Lung (tissue), 12 donors: ENCODE measurements around the gene CLIP2. TPM values are rescaled to one million over a fixed set of nuclear protein-coding genes. Genes with fewer than 3 reads are reported as not detected.

Source experiments
- ATAC-seq: fragments of 200-7000 bp; cut with Tn5 transposase; one replicate; pipeline ENCODE4 v1.9.1; 2020; ENCODE audit warnings: moderate number of reproducible peaks; ENCODE audit not compliant: insufficient read depth, low FRiP score
- DNase-seq, 3 donors: peaks; one replicate each; pipeline ENCODE4 v3.0.0-alpha.2; 2013 to 2017
- H3K27ac ChIP-seq, 2 donors: one replicate each; pipeline ENCODE4 v1.5.1; 2013; ENCODE audit warnings: mild to moderate bottlenecking in 2 of 2, moderate library complexity in 2 of 2, control low read depth in 1 of 2, inconsistent platforms in 1 of 2, low read depth in 1 of 2, low read length in 1 of 2
- H3K27me3 ChIP-seq, 3 donors: one replicate each; pipeline ENCODE4 v1.5.1; 2013; ENCODE audit warnings: low read length in 2 of 3; ENCODE audit not compliant: control insufficient read depth in 3 of 3, insufficient read depth in 3 of 3
- H3K36me3 ChIP-seq, 4 donors: one replicate each; pipeline ENCODE4 v1.5.1; 2013; ENCODE audit warnings: low read length in 4 of 4, mild to moderate bottlenecking in 1 of 4, moderate library complexity in 1 of 4; ENCODE audit not compliant: control insufficient read depth in 4 of 4, insufficient read depth in 4 of 4
- H3K4me1 ChIP-seq, 5 donors: one replicate each; pipeline ENCODE4 v1.5.1; 2013; ENCODE audit warnings: low read length in 5 of 5, mild to moderate bottlenecking in 2 of 5, moderate library complexity in 1 of 5; ENCODE audit not compliant: control insufficient read depth in 5 of 5, insufficient read depth in 5 of 5
- H3K4me3 ChIP-seq: one replicate; pipeline ENCODE4 v1.5.1; 2013; ENCODE audit warnings: mild to moderate bottlenecking, control low read depth, moderate library complexity
- H3K9ac ChIP-seq, 2 donors: one replicate each; pipeline ENCODE4 v1.5.1; 2013; ENCODE audit warnings: low read length in 2 of 2, control low read depth in 1 of 2; ENCODE audit not compliant: insufficient read depth in 1 of 2
- H3K9me3 ChIP-seq, 4 donors: one replicate each; pipeline ENCODE4 v1.5.1; 2013; ENCODE audit warnings: low read length in 3 of 4, mild to moderate bottlenecking in 1 of 4, moderate library complexity in 1 of 4; ENCODE audit not compliant: control insufficient read depth in 4 of 4, insufficient read depth in 3 of 4
- CTCF ChIP-seq: IDR thresholded peaks from 2 replicates; pipeline ENCODE4 v1.5.1; 2012; ENCODE audit warnings: mild to moderate bottlenecking; ENCODE audit errors: control extremely low read depth, extremely low read depth
- WGBS, 2 donors: extraction: QIAGEN DNeasy Blood & Tissue Kit; methylation state at CpG; one replicate each; pipeline ENCODE4 v1.1.7; 2013; 5-methylcytosine and 5-hydroxymethylcytosine counted together
- polyA plus RNA-seq, 2 donors: library from polyadenylated mRNA; stranded (reverse); fragments of 200-250 nt; gene quantifications; one replicate each; pipeline ENCODE4 v1.2.1, GENCODE V29; 2013
- total RNA-seq, 2 donors: library from RNA; depleted of rRNA in 1 of 2; stranded (reverse); fragments of >200 nt in 1 of 2; gene quantifications; one replicate each; pipeline ENCODE4 v1.2.1, GENCODE V29; 2014 to 2021
- donor health status: control.
- donor health status: control.
- donor health status: Bipolar disorder and iron deficiency.
- donor health status: healthy.
- donor health status: DM: yes; HTN: yes; CAD: no.

Gene CLIP2
- total and polyA plus RNA-seq, 4 donors: 7.9 to 27.0 (median 14.9) TPM

- H3K4me1 ChIP-seq: peaks cover 0 to 21% (median 6%) of the 10 kb centered on the region in 5 donors
- H3K27ac ChIP-seq: no peak overlapping the region
- H3K36me3 ChIP-seq: no peaks in the 10 kb centered on the region
- ATAC-seq (no peak), DNase-seq (peak in 2 of 3 donors; percentile 14 to 68)
- 45 to 47% methylated on average over 20 of the region's 20 CpGs for WGBS, 2 donors
- no peak overlapping the region for H3K9ac ChIP-seq
- H3K27me3 ChIP-seq: peaks cover 0 to 2% (median 0%) of the 10 kb centered on the region in 3 donors
- no peak for TF ChIP-seq CTCF
- H3K4me3 ChIP-seq: no peak overlapping the region
- no peaks in the 10 kb centered on the region for H3K9me3 ChIP-seq
These were observed 949 bp upstream of the CLIP2 start for GRCh38 chr7:74288034-74288881.

GRCh38 chr7:74289659-74290552 is 699 bp downstream of the CLIP2 start:
- Histone ChIP-seq H3K27ac (peak overlapping the region; percentile 35 to 44), H3K27me3 (peaks cover 0 to 2% (median 0%) of the 10 kb centered on the region in 3 donors), H3K4me3 (peak overlapping the region; percentile 77), H3K36me3 (no peaks in the 10 kb centered on the region), H3K9ac (peak overlapping the region; percentile 37 to 55), H3K9me3 (no peaks in the 10 kb centered on the region), H3K4me1 (peaks cover 0 to 31% (median 9%) of the 10 kb centered on the region in 5 donors)
- DNase-seq (no peak), ATAC-seq (no peak)
- TF ChIP-seq CTCF: no peak
- 1 to 2% methylated on average over 58 to 59 of the region's 60 CpGs for WGBS, 2 donors

GRCh38 chr7:74290553-74290950 is 1.3 kb downstream of the CLIP2 start:
- Histone ChIP-seq H3K36me3 (no peaks in the 10 kb centered on the region), H3K4me1 (peaks cover 0 to 33% (median 9%) of the 10 kb centered on the region in 5 donors), H3K9me3 (no peaks in the 10 kb centered on the region), H3K9ac (peak overlapping the region in 1 of 2 donors; percentile 55), H3K27ac (no peak overlapping the region), H3K4me3 (peak overlapping the region; percentile 15), H3K27me3 (peaks cover 0 to 2% (median 0%) of the 10 kb centered on the region in 3 donors)
- no peak for ATAC-seq
- DNase-seq: no peak
- no peak for TF ChIP-seq CTCF
- 3 to 12% methylated on average over 9 of the region's 9 CpGs for WGBS, 2 donors
